PC-3 (cell line): ENCODE measurements around the gene PEX14. TPM values are rescaled to one million over a fixed set of nuclear protein-coding genes. Genes with fewer than 3 reads are reported as not detected.

Source experiments
- ATAC-seq: fragments of 200-7000 bp; cut with Tn5 transposase; 2 replicates; pipeline ENCODE4 v1.9.1; 2020; ENCODE audit warnings: mild to moderate bottlenecking, moderate library complexity
- BruUV-seq: library from RNA; stranded (reverse); fragments of 400-500 nt; replicated peaks from 2 replicates; lab custom pipeline; 2021; lab: Mats Ljungman, UMichigan
- CTCF ChIA-PET: fragments of 300-600 bp; sonication (Branson Sonifier 250); formaldehyde crosslinking; loops from one replicate; lab custom pipeline; 2022; ENCODE audit warnings: antibody characterized with exemption; lab: Charles Lee
- POLR2A ChIA-PET: fragments of 300-600 bp; sonication (Branson Sonifier 250); formaldehyde crosslinking; loops from one replicate; lab custom pipeline; 2022; ENCODE audit warnings: antibody characterized with exemption; ENCODE audit not compliant: unreplicated experiment; lab: Charles Lee
- DNase-seq: peaks from one replicate; pipeline ENCODE4 v3.0.0-alpha.2; 2015
- H2AFZ ChIP-seq: fragments of 300-600 bp; sonication (generic); 2 replicates; pipeline ENCODE4 v1.6.0; 2016; ENCODE audit warnings: antibody characterized with exemption, low read length
- H3F3A ChIP-seq: fragments of 300-600 bp; sonication (generic); one replicate; pipeline ENCODE4 v1.6.0; 2017; ENCODE audit warnings: antibody characterized with exemption, low read length, control low read depth, mild to moderate bottlenecking; ENCODE audit not compliant: unreplicated experiment
- H3K27ac ChIP-seq: fragments of 300-600 bp; sonication (generic); 2 replicates; pipeline ENCODE4 v1.5.1; 2016; ENCODE audit warnings: mild to moderate bottlenecking, low read length
- H3K27me3 ChIP-seq: fragments of 300-600 bp; sonication (generic); 2 replicates; pipeline ENCODE4 v1.6.1; 2016; ENCODE audit warnings: low read length, mixed read lengths
- H3K36me3 ChIP-seq: fragments of 300-600 bp; sonication (generic); 2 replicates; pipeline ENCODE4 v1.6.1; 2016; ENCODE audit warnings: low read depth, mixed run types, low read length, mixed read lengths
- H3K4me1 ChIP-seq: fragments of 300-600 bp; sonication (generic); 2 replicates; pipeline ENCODE4 v1.5.1; 2016; ENCODE audit warnings: low read length; ENCODE audit not compliant: insufficient read depth
- H3K4me2 ChIP-seq: fragments of 300-600 bp; sonication (generic); 2 replicates; pipeline ENCODE4 v1.6.0; 2016; ENCODE audit warnings: low read length
- H3K4me3 ChIP-seq: fragments of 300-600 bp; sonication (generic); 2 replicates; pipeline ENCODE4 v1.5.1; 2016; ENCODE audit warnings: mild to moderate bottlenecking, low read length, mixed read lengths
- H3K79me2 ChIP-seq: fragments of 300-600 bp; sonication (generic); 2 replicates; pipeline ENCODE4 v1.6.1; 2017; ENCODE audit warnings: low read length, mixed read lengths
- H3K9ac ChIP-seq: fragments of 300-600 bp; sonication (generic); 2 replicates; pipeline ENCODE4 v1.6.0; 2016; ENCODE audit warnings: mild to moderate bottlenecking, low read length
- H3K9me2 ChIP-seq: fragments of 300-600 bp; sonication (generic); replicated peaks from 2 replicates; pipeline ENCODE4 v1.6.1; 2016; ENCODE audit warnings: mixed run types, low read length, mixed read lengths
- H3K9me3 ChIP-seq: fragments of 300-600 bp; sonication (generic); 2 replicates; pipeline ENCODE4 v1.6.1; 2016; ENCODE audit warnings: low read length, mixed read lengths
- H4K20me1 ChIP-seq: fragments of 300-600 bp; sonication (generic); 2 replicates; pipeline ENCODE4 v1.6.1; 2016; ENCODE audit warnings: low read length, mixed read lengths
- CTCF ChIP-seq: fragments of 300-600 bp; sonication (generic); conservative IDR thresholded peaks from 2 replicates; pipeline ENCODE4 v1.5.1; 2017; ENCODE audit warnings: antibody characterized with exemption, low read depth, mild to moderate bottlenecking, low read length
- EZH2 ChIP-seq: fragments of 300-600 bp; sonication (generic); IDR thresholded peaks from one replicate; pipeline ENCODE4 v1.6.1; 2017; ENCODE audit warnings: antibody characterized with exemption, mild to moderate bottlenecking, low read length; ENCODE audit not compliant: unreplicated experiment
- EZH2phosphoT487 ChIP-seq: fragments of 300-600 bp; sonication (generic); IDR thresholded peaks from 2 replicates; pipeline ENCODE4 v1.6.1; 2018; ENCODE audit warnings: mild to moderate bottlenecking, antibody characterized with exemption, low read length, borderline replicate concordance
- intact Hi-C: fragments of 100-400 bp; cut with micrococcal nuclease; formaldehyde crosslinking; loops from 2 replicates; pipeline ENCODE4 v1.9.0; 2023
- total RNA-seq: library from RNA; depleted of rRNA; stranded (reverse); fragments of >200 nt; gene quantifications from 2 replicates; pipeline ENCODE4 v1.2.3, GENCODE V29; 2014

The PEX14 gene
- total RNA-seq, 1 experiment from 2014 or later, result 24.9 TPM

GRCh38 chr1:10644307-10645128, 169.8 kb downstream of the PEX14 start:
- no TSS peak for BruUV-seq
- no peak for ATAC-seq
- Histone ChIP-seq H3K4me2 (no peak overlapping the region), H3F3A (no peaks in the 10 kb centered on the region), H4K20me1 (no peaks in the 10 kb centered on the region), H3K4me1 (no peaks in the 10 kb centered on the region), H2AFZ (no peak overlapping the region), H3K27me3 (no peaks in the 10 kb centered on the region), H3K9me2 (no peaks in the 10 kb centered on the region), H3K9me3 (no peaks in the 10 kb centered on the region), H3K79me2 (no peaks in the 10 kb centered on the region), H3K4me3 (no peak overlapping the region), H3K36me3 (no peaks in the 10 kb centered on the region), H3K27ac (no peak overlapping the region), H3K9ac (no peak overlapping the region)
- DNase-seq, result no peak
- TF ChIP-seq CTCF (no peak), EZH2 (no peak), EZH2phosphoT487 (no peak)
- intact Hi-C loops, result no loop called here
- POLR2A ChIA-PET, result no interaction called here
- CTCF ChIA-PET, result no interaction called here

- no peak overlapping the region for H3K4me3 ChIP-seq
- no peaks in the 10 kb centered on the region for H4K20me1 ChIP-seq
- no peaks in the 10 kb centered on the region for H3K79me2 ChIP-seq
- no peaks in the 10 kb centered on the region for H3K36me3 ChIP-seq
- ATAC-seq, result peak; percentile 56; the same call in 1 of the 2 replicates
- intact Hi-C loops, result no loop called here
- BruUV-seq, result no TSS peak
- ChIA-PET CTCF (no interaction called here), POLR2A (no interaction called here)
- no peak overlapping the region for H2AFZ ChIP-seq
- no peaks in the 10 kb centered on the region for H3K9me3 ChIP-seq
- H3K27ac ChIP-seq, result no peak overlapping the region
- DNase-seq, result peak; percentile 50
- H3K9ac ChIP-seq, result no peak overlapping the region
- H3K9me2 ChIP-seq, result no peaks in the 10 kb centered on the region
- no peaks in the 10 kb centered on the region for H3F3A ChIP-seq
- H3K27me3 ChIP-seq, result no peaks in the 10 kb centered on the region
- no peak for TF ChIP-seq CTCF
- TF ChIP-seq EZH2, result no peak
- no peak for TF ChIP-seq EZH2phosphoT487
- H3K4me1 ChIP-seq, result no peaks in the 10 kb centered on the region
- H3K4me2 ChIP-seq, result no peak overlapping the region
These were observed 171.7 kb downstream of the PEX14 start for GRCh38 chr1:10646347-10646861.
